GM12874 (cell line): Measurements from ENCODE around the gene RFNG.

Experiments
- CTCF ChIP-seq: IDR thresholded peaks from 2 replicates; pipeline ENCODE4 v1.5.1; 2011; ENCODE audit warnings: low read depth, mild to moderate bottlenecking, control low read depth, low read length, moderate library complexity; ENCODE audit not compliant: insufficient read depth

Gene RFNG

GRCh38 chr17:82012261-82012639 is 39.4 kb downstream of the RFNG start:
- no peak for TF ChIP-seq CTCF

- TF ChIP-seq CTCF: no peak
Observed at GRCh38 chr17:82011617-82012187, 39.9 kb downstream of the RFNG start.

- no peak for TF ChIP-seq CTCF
Observed at GRCh38 chr17:82010575-82011525, 40.8 kb downstream of the RFNG start.

- TF ChIP-seq CTCF: no peak
Observed at GRCh38 chr17:82009413-82009812, 42.2 kb downstream of the RFNG start.

- TF ChIP-seq CTCF: no peak
Observed at GRCh38 chr17:82008941-82009405, 42.6 kb downstream of the RFNG start.

GRCh38 chr17:82008258-82008940 is 43.2 kb downstream of the RFNG start:
- no peak for TF ChIP-seq CTCF
